ENCODE results near the gene SLC7A7. TPM values are rescaled to one million over a fixed set of nuclear protein-coding genes. Genes with fewer than 3 reads are reported as not detected.

The SLC7A7 gene
- total and polyA plus RNA-seq, 9 of the 15 experiments (the other 6 are each of a cell fraction or from before 2014, with no cell fraction given): 0.07 to 0.68 (median 0.41) TPM

DNA sequence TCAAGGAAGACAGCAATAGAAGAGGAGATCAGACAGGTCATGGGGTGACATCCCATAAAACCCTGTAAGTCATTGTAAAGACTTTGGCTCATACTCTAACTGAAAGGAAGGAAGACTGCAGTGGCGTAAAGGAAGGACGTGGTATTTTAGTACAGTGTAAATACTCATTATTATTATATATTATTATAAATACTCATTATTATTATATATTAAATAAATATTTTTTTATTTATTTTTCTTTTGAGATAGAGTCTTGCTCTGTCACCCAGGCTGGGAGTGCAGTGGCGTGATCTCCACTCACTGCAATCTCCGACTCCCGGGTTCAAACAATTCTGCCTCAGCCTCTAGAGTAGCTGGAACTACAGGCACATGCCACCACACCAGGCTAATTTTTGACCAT is 41.2 kb upstream of the SLC7A7 start:
- ATAC-seq: no peak
- Histone ChIP-seq H3K36me3 (ENCODE audit: control insufficient read depth, insufficient read depth, low read length) (no peaks in the 10 kb centered on the region), H3K9me3 (replicated peaks; ENCODE audit: control insufficient read depth, insufficient read depth, low read depth, low read length) (no peaks in the 10 kb centered on the region; the same call in 1 of the 2 replicates), H4K20me1 (replicated peaks; ENCODE audit: control insufficient read depth, insufficient read depth, low read length) (no peaks in the 10 kb centered on the region), H3K27me3 (ENCODE audit: control insufficient read depth in 2 of 2, insufficient read depth in 2 of 2, low read length in 2 of 2) (no peaks in the 10 kb centered on the region), H3K4me3 (no peak overlapping the region), H3K79me2 (ENCODE audit: control insufficient read depth, insufficient read depth, low read length) (no peaks in the 10 kb centered on the region), H3K9ac (ENCODE audit: insufficient read depth in 1 of 2, low read depth in 2 of 2, low read length in 2 of 2) (no peak overlapping the region), H3K4me2 (ENCODE audit: insufficient read depth, low read length) (no peak overlapping the region), H3K4me1 (replicated peaks in 1 of 2; ENCODE audit: control insufficient read depth in 2 of 2, insufficient read depth in 2 of 2, low read length in 2 of 2) (peaks cover 0 to 10% of the 10 kb centered on the region in 2 experiments; a peak in 3 of 5 replicates), H2AFZ (ENCODE audit: low read depth, low read length) (no peak overlapping the region), H3K9me1 (ENCODE audit: control insufficient read depth, insufficient read depth, low read length) (no peaks in the 10 kb centered on the region), H3K27ac (ENCODE audit: extremely low read depth, low read depth, low read length) (no peak overlapping the region)
- no TSS peak for BruUV-seq (replicated peaks)
- TF ChIP-seq ATF7 (IDR thresholded peaks at IDR 0.05) (no peak), FOXM1 (IDR thresholded peaks at IDR 0.05; ENCODE audit: low read depth) (no peak), FOXM1 (CRISPR knock-in tag; IDR thresholded peaks at IDR 0.05; ENCODE audit: low read depth) (no peak), HNRNPL (IDR thresholded peaks at IDR 0.05; ENCODE audit: low read depth, low read length) (no peak), POLR2G (IDR thresholded peaks at IDR 0.05; ENCODE audit: low read depth, low read length) (no peak), CBX8 (IDR thresholded peaks at IDR 0.05; ENCODE audit: borderline replicate concordance, extremely low read depth, low read depth, low read length, poor library complexity, severe bottlenecking) (no peak), ZNF184 (CRISPR knock-in tag; IDR thresholded peaks at IDR 0.05) (no peak), PYGO2 (tag; IDR thresholded peaks at IDR 0.05) (no peak)
- TF ChIP-seq, protein P1, sequence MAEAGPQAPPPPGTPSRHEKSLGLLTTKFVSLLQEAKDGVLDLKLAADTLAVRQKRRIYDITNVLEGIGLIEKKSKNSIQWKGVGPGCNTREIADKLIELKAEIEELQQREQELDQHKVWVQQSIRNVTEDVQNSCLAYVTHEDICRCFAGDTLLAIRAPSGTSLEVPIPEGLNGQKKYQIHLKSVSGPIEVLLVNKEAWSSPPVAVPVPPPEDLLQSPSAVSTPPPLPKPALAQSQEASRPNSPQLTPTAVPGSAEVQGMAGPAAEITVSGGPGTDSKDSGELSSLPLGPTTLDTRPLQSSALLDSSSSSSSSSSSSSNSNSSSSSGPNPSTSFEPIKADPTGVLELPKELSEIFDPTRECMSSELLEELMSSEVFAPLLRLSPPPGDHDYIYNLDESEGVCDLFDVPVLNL (CRISPR knock-in tag; IDR thresholded peaks at IDR 0.05; ENCODE audit: low read depth): no peak
- FAIRE-seq: no peak
- 93% methylated on average over 5 of the region's 5 CpGs for WGBS (ENCODE audit: insufficient coverage, low coverage, missing lambda C conversion rate)
- POLR2A ChIA-PET: interaction anchor here (0.6 kb wide), 1 partner anchor 60 kb away, joined by 3 read pairs; no protein-coding TSS in a partner anchor
- CTCF ChIA-PET (ENCODE audit: low intra/inter-chr PET ratio): no interaction called here
- intact Hi-C loops (cut with micrococcal nuclease) (no loop called here), in situ Hi-C loops (cut with MboI) (loop anchor here (5.0 kb wide), 1 partner anchor 79 kb away; no protein-coding TSS in a partner anchor)
- no peak for DNase-seq (ENCODE audit: extremely low read depth in 1 of 4, low spot score in 3 of 4)
